AG08395 (cell line): Measurements from ENCODE around the gene DCK.
"Not testable (repeated sequence)": the region's sequence is repeated elsewhere in the genome, so short reads cannot be mapped to it uniquely, and the experiment has no call there.

Experiments
- DNase-seq: peaks from one replicate; pipeline ENCODE4 v3.0.0; 2012; ENCODE audit warnings: mixed read lengths, low spot score

DCK gene

DNA sequence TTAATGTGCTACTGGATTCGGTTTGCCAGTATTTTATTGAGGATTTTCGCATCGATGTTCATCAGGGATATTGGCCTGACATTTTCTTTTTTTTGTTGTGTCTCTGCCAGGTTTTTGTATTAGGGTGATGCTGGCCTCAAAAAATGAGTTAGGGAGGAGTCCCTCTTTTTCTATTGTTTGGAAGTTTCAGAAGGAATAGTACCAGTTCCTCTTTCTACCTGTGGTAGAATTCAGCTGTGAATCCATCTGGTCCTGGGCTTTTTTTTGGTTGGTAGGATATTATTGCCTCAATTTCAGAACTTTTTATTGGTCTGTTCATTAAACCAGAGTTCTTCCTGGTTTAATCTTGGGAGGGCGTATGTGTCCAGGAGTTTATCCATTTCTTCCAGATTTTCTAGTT lies 7.9 kb downstream of the DCK start:
- DNase-seq, result not testable (repeated sequence)

- DNase-seq, result no peak
Measured at GRCh38 chr4:71004281-71004851, 10.9 kb downstream of the DCK start.

DNA sequence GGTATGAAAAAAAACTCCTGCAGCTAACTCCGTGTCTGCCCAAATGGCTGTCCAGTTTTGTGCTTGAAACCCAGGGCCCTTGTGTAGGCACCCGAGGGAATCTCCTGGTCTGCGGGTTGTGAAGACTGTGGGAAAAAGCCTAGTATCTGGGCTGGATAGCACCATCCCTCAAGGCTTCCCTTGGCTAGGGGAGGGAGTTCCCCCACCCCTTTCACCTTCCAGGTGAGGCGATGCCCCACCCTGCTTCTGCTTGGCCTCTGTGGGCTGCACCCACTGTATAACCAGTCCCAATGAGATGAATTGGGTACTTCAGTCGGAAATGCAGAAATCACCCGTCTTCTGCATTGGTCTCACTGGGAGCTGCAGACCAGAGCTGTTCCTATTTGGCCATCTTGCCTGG lies 11.6 kb downstream of the DCK start:
- not testable (repeated sequence) for DNase-seq

GRCh38 chr4:71006203-71006907 lies 12.9 kb downstream of the DCK start:
- no peak for DNase-seq

DNA sequence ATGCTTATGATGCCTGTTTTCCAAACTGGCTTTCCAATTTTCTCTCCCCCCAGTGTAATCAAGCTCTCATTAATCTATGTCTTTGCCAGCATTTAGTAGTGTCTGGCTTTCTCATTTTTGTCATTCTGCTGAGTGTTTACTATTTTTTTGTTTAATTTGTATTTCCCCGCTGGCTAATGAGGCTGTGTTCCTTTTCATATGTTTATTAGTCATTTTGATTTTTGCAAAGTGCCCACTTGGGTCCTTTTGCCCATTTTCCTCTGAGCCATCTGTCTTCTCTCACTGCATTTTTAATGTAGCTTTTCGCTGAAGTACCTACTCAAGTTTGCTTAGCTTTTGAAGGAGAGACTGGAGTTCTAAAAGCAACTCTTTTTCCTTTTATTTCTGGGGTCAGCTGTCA lies 14.7 kb downstream of the DCK start:
- DNase-seq, result no peak

- DNase-seq, result peak; percentile 50
Measured at GRCh38 chr4:71009086-71009485, 15.6 kb downstream of the DCK start.

DNA sequence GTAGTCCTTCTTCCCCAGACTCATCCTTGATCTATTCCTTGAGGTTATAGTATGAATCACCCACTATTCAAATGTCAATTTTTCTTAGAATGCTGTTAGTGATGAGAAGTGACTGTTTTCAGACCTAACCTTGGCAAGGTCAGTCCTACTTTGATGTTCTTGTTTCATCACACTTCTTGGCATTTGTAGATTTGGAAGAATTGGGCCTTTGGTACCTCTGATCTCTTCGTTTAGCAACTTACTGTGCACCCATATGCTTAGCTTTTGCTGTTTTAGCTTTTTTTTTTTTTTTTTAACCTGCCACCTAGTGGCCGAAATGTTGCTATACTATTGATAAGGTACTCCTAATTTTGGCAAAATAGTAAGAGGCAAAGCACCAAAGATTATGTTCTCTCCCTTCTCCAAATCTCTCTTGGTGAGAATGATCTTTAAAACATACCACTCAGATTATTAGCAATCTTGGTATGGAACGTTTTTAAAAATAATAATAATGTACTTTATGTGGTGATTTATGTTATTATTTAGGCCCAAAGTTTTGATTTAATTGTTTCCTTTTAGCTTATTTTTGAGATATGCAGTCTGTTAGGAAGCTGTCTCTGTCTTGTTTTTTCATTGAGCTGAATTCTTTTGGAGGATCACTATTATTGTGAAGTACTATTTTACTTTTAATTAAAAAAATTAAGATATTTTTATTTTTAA lies 16.6 kb downstream of the DCK start:
- peak; percentile 53 for DNase-seq

DNA sequence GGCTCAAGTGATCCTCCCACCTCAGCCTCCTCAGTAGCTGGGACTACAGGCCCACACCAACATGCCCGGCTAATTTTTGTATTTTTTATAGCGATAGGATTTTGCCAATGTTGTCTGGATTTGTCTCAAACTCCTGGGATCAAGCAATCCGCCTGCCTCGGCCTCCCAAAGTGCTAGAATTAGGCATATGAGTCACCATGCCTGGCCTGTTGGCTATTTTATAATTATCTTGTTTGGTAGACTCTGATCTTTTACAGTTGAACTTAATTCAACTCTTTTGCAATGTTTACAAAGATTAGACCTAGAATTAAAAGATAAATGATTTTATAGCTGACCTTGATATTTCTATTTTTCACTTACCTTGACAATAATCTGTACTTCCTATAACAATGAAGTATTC lies 18.0 kb downstream of the DCK start:
- no peak for DNase-seq

DNA sequence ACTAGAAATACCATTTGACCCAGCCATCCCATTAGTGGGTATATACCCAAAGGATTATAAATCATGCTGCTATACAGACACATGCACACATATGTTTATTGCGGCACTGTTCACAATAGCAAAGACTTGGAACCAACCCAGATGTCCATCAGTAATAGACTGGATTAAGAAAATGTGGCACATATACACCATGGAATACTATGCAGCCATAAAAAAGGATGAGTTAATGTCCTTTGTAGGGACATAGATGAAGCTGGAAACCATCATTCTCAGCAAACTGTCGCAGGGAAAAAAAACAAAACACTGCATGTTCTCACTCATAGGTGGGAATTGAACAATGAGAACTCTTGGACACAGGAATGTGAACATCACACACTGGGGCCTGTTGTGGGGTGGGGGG lies 23.9 kb downstream of the DCK start:
- DNase-seq, result not testable (repeated sequence)

DNA sequence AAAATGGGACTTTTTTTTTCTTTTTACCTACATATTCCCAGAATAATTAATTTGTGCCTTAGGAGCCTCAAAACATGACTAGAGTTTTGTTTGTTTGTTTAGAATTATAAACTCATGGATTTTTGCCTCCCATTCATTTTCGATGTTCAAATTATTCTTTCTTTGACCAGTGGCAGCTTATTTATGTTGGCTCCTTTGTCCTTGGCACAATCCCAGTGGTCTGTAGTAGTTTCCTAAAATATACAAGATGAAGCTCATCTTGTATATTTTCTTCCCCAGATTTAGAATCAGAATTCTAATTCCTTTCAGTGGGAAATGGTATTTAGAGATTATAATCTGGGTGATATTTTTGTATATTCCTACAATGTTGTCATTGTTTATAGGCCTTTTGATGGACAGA lies 27.2 kb downstream of the DCK start:
- DNase-seq, result no peak

DNA sequence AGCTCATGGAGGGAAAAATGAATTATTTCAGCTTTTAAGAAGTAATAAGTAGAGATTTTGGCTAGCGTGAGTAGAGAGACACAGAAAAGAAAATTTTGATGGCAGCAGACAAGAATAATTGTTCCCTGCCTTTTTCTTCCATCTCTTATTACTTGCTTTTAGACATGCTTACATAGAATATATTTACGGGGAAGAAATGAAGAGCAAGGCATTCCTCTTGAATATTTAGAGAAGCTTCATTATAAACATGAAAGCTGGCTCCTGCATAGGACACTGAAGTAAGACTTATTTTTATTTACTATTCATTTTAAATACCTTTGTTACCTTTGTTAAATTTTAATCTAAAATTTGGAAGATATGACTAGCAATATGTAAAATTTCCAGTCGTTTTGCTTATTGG lies 32.2 kb downstream of the DCK start:
- no peak for DNase-seq

- DNase-seq, result peak; percentile 62
Measured at GRCh38 chr4:71026086-71026485, 32.6 kb downstream of the DCK start.

GRCh38 chr4:71027611-71028010 lies 34.2 kb downstream of the DCK start:
- no peak for DNase-seq

GRCh38 chr4:71029504-71029903 lies 36.1 kb downstream of the DCK start:
- DNase-seq, result peak; percentile 3

DNA sequence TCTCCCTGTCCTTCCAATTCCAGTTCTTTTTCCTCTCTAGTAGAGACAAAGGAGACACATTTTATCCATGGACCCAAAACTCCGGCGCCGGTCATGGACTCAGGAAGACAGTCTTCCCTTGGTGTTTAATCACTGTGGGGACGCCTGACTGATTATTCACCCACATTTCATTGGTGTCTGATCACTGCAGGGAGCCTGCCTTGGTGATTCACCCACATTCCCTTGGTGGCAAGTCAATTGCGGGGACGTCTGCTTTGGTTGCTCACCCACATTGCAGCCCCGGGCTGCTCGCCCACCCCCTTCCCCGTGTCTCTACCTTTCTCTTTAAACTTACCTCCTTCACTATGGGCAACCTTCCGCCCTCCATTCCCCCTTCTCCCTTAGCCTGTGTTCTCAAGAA lies 38.7 kb downstream of the DCK start:
- DNase-seq, result peak; percentile 50

GRCh38 chr4:71045256-71045655 lies 51.8 kb downstream of the DCK start:
- no peak for DNase-seq

DNA sequence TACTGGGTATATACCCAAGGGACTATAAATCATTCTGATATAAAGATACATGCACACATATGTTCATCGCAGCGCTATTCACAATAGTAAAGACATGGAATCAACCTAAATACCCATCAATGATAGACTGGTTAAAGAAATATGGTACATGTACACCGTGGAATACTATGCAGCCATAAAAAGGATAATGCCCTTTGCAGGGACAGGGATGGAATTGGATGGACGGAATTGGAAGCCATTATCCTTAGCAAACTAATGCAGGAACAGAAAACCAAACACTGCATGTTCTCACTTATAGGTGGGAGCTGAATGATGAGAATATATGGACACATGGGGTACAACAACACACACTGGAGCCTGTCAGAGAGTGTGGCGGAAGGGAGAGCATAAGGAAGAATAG lies 55.9 kb downstream of the DCK start:
- DNase-seq, result no peak

GRCh38 chr4:71050809-71051208 lies 57.4 kb downstream of the DCK start:
- peak; percentile 11 for DNase-seq

GRCh38 chr4:71052034-71052433 lies 58.6 kb downstream of the DCK start:
- DNase-seq, result no peak

- no peak for DNase-seq
Measured at GRCh38 chr4:71052716-71053115, 59.3 kb downstream of the DCK start.

- not testable (repeated sequence) for DNase-seq
Measured at GRCh38 chr4:71053613-71054012, 60.2 kb downstream of the DCK start.

DNA sequence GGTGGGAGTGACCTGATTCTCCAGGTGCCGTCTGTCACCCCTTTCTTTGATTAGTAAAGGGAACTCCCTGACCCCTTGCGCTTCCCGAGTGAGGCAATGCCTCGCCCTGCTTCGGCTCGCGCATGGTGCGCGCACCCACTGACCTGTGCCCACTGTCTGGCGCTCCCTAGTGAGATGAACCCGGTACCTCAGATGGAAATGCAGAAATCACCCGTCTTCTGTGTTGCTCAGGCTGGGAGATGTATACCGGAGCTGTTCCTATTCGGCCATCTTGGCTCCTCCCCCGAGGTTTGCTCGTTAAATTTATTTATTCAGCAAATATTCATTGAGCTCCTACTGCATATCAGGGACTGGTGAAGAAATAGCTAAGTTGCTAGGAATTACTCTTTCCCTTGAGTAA lies 66.1 kb downstream of the DCK start:
- not testable (repeated sequence) for DNase-seq

DNA sequence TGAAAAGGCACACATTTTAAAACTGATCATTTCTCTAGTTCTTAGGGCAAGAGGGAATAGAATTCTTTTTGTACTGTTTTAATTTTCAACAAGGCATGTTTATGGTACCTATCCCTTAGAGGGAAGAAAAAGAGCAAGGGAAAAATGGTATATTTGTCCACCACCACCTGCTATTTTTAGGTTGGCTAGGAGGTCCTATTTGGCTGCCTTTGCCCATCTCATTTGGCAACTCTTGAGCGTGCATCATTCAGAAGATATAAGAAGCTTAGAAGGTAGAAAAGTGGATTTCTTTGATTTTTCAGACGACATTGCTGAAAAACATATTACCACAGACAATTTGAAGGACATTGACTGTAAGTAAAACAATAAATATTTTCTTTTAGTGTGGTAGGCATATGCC lies 69.0 kb downstream of the DCK start:
- DNase-seq, result no peak

GRCh38 chr4:71063711-71064110 lies 70.3 kb downstream of the DCK start:
- no peak for DNase-seq
